GM18507 (cell line): ENCODE measurements around the gene UMAD1.
"Not testable (repeated sequence)": the region's sequence is repeated elsewhere in the genome, so short reads cannot be mapped to it uniquely, and the experiment has no call there.

Experiments used
- DNase-seq: peaks from one replicate; pipeline ENCODE4 v3.0.0; 2011; ENCODE audit warnings: low read depth; ENCODE audit not compliant: insufficient read length; ENCODE audit errors: extremely low spot score
- FAIRE-seq: peaks from 2 replicates; lab custom pipeline; 2011; peaks lifted over from hg19 to GRCh38; lab: Jason Lieb, UNC

Gene UMAD1

GRCh38 chr7:7785344-7785973 is 144.9 kb downstream of the UMAD1 start:
- no peak for FAIRE-seq
- DNase-seq: no peak

DNA sequence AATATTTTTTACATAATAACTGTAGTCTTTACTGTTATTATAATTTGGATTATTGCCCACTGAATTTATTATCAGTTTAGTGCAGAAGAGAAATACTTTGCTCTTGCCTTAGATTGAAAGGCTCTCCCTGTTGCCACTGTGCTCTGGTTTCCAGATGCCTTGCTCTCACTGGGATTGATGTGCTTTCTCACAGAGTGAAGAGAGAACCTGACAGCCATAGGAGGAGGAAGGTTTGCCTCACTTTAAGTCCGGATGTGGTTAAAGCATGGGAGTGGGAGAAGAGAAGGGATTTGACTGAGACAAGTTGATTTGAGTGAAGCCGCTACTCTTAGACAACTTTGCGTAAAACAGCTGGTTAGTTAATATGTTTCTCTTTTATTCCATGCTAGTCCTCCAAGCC is 146.0 kb downstream of the UMAD1 start:
- no peak for DNase-seq
- no peak for FAIRE-seq

DNA sequence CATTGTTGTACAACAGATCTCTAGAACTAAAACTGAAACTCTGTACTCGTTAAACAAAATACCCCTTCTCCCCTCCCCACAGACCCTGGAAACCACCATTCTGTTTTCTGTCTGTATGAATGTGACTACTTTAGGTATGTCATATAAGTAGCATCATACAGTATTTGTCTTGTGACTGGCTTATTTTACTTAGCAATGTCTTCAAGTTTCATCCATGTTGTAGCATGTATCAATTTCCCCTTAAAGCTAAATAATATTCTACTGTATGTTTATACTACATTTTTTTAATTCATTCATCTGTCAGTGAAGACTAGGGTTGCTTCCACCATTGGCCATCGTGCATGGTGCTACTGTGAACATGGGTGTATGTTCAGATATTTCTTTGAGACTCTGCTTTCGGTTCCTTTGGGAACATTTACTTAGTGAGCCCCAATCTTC is 149.0 kb downstream of the UMAD1 start:
- DNase-seq: no peak
- peak; percentile 84 for FAIRE-seq

DNA sequence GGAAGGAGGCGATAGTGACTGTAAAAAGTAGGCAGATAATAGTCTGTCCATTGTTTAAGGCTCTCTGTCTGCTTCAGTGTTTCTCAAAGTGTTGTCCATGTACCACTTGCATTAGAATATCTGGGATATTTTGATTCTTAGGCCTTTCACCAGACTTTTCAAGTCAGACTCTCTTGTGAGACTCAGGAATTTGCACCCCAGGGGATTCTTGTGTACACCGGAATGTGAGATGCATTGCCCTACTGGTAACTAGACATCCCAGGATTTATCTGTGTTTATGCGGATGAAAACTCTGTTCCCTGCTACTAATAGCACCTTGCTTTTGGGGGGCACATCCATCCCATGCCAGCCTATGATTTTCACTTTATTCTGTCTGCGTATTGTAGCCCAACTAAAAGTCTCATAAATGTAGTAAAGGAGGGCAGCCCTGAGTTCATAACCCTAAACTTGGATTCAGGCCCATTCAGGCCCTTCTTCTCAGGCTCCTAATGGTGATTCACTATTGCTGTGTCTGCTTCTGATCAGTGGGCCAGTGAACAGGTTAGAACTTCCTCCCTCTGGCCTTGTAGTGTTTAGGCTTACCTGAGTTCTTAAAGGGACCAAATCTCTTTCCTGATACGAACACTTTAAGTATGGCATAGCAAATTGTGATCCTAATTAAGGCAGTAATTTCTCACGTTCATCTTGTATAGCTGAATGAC is 149.6 kb downstream of the UMAD1 start:
- FAIRE-seq: peak; percentile 12
- DNase-seq: no peak

DNA sequence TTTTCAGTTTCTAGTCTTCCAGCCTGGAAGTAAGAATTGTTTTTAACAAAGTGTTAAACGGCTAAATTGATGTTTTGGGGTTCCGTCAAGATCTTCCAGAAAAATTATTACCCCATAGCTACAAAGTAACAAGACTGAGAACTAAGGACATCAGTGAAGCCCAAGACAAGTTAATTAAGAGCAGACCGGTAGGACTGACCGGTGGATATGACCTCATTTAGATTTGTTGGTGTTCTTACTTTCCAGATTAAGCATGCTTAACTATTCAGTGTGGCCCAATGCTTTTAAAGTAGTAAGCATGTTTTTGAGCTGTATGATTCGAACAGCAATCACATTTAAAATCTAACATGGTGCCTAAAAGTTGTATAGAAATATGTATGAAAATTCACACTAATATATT is 151.0 kb downstream of the UMAD1 start:
- FAIRE-seq: no peak
- DNase-seq: no peak

DNA sequence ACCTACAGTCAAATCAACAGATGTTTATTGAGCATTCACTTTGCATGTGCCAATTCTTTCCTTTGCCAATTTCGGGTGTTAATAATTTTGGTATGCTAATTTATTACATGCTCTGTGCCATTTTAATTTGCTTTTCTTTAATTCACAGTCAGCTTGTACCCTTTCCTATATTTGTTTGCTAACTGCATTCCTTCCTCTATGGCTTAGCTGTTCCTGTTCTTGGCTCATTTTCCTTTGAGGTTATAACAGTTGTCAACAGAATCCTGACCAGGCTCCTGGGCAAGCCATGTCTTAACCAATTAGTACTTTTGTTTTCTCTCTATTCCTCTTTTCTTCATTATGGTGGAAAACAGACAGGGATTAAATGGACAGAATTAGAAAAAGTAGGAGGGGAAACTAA is 151.5 kb downstream of the UMAD1 start:
- DNase-seq (no peak), FAIRE-seq (no peak)

DNA sequence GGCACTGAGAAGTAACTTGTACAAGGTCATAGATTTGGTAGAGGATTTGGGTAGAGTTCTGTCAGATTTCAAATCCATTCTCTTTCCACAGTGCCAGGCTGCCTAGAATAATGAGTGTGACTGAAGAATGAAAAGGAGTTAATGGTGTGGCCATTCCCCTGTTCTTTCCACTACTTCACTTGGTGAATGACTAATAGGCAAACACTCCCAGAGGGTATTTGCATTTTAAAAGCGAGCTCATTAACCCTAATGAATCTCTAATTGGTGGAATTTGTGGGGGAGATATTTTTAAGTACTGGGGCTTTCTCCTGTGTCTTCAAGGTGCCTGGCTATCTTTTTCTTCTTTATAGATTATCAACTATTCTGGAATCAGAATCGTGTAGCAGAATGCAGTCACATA is 152.7 kb downstream of the UMAD1 start:
- no peak for FAIRE-seq
- no peak for DNase-seq

- DNase-seq: no peak
- FAIRE-seq: no peak
Measured at GRCh38 chr7:7793921-7794320, 153.4 kb downstream of the UMAD1 start.

GRCh38 chr7:7795203-7795602 is 154.7 kb downstream of the UMAD1 start:
- no peak for FAIRE-seq

DNA sequence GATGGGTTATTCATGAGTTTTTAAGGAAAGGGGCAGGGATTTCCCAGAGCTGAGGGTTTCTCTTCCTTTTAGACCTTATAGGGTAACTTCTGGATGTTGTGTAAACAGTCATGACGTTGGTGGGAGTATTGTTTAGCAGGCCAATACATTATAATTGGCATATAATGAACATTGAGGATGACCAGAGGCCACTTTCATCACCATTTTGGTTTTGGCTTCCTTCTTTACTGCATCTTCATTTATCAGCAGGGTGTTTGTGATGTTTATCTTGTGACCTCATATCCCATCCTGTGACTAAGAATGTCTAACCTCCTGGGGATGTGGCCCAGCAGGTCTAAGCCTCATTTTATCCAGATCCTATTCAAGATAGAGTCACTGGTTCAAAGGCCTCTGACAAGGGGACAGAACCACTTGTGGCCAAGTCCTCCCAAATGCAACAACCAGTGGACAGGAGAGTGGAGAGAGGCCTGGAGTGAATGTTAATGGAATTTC is 155.1 kb downstream of the UMAD1 start:
- FAIRE-seq: no peak

More at GRCh38 chr7:7795203-7795602, 154.7 kb downstream of the UMAD1 start:
- DNase-seq: no peak

GRCh38 chr7:7798510-7798909 is 158.0 kb downstream of the UMAD1 start:
- peak; percentile 63 for FAIRE-seq
- no peak for DNase-seq

More for the DNA sequence above, 155.1 kb downstream of the UMAD1 start:
- DNase-seq: no peak

DNA sequence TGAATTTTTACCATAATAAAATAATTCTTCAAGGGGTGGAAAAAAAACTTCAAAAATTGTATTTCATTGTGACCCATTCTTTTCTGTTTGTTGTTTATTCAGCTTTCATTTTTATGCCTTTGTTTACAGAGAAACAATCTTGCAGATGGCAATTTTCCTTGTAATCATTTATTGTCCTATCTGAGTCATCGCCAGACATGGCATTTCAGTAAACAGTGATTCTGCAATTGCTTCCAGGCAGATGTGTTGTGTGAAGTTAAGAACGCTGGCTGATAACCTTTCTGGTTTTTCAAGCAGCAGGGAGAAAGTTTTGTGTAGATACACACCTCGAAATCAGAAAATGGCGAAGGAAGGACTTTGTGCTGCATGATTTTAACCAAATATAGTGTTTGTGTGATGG is 158.6 kb downstream of the UMAD1 start:
- DNase-seq (no peak), FAIRE-seq (no peak)

DNA sequence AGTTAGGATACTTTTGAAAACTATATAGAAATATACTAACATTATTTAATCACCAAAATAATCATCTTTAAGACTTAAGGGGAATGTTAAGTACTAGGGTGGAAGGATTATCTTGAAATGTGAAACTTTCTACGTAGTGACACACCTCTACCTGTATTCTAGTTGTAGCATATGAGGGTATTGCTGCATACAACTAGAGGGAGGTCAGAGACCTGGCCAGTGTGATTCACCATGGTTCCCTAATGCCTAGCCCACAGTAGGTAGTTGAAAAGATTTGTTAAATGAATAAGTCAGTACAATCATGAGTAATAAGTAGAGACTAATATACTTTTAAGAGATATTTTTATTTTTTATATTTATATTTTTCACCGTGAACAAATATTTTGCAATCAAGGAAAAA is 162.0 kb downstream of the UMAD1 start:
- DNase-seq: no peak
- no peak for FAIRE-seq

GRCh38 chr7:7803715-7804178 is 163.2 kb downstream of the UMAD1 start:
- FAIRE-seq: no peak
- no peak for DNase-seq

DNA sequence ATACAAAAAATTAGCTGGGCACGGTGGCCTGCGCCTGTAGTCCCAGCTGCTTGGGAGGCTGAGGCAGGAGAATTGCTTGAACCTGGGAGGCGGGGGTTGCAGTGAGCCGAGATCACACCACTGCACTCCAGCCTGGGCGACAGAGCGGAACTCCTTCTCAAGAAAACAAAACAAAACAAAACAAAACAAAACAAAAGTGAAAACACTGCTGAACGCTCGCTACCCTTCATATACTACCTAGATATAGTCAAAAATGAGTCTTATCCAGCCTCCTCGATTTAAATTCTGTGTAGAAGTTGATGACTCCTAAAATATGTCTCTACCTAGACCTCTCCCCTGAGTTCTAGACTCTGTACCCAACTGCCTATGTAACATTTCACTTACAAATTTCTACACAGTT is 164.3 kb downstream of the UMAD1 start:
- not testable (repeated sequence) for FAIRE-seq, DNase-seq

DNA sequence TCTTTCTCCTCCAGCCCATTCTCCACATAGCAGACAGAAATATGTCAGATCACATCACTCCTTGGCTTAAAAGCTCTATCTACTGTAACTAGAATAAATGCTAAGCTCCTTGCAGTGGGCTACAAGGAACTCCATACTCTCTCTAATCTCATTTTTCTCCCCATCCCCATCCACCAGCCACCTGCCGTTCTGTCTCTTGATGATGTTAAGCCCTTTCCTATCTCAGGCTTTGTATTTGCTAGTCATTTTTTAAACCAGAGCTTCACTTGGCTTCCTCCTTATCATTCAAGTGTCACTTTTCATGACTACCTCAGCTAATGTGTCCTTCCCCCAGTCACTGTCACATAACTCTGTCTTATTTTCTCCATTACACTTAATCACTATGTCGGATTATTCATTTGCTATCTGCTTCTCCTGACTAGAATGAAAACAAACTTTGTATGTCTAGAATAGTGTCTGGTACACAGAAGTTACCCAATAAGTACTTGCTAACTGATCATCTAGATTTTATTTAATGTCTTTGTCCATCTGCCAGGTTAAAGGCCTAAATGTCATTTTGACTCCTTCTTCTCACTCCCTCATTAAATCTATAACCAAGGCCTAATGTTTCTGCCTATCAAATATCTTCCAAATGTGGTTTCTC is 165.1 kb downstream of the UMAD1 start:
- FAIRE-seq (no peak), DNase-seq (no peak)

GRCh38 chr7:7808156-7808555 is 167.6 kb downstream of the UMAD1 start:
- FAIRE-seq (no peak), DNase-seq (no peak)

- no peak for DNase-seq
- no peak for FAIRE-seq
Measured at GRCh38 chr7:7808626-7809025, 168.1 kb downstream of the UMAD1 start.

DNA sequence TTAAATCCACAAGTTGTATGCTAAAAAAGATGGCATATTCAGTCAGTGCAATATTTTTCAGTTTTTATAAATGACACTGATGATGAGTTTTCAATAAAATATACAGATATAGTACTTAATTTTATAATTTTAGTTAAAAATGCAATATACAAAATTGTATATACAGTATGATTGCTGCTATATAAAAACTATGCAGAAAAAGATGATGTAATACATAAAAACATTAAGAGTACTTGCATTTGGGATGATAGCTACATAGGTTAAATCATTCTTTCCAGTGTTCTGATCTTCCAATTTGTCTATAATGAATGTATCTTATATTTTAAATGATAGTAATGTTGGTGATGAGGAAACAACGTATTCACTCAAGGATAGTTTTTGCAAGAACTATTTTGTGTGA is 169.8 kb downstream of the UMAD1 start:
- FAIRE-seq: no peak
- DNase-seq: no peak

GRCh38 chr7:7810826-7811225 is 170.3 kb downstream of the UMAD1 start:
- no peak for FAIRE-seq
- no peak for DNase-seq

- no peak for DNase-seq
- FAIRE-seq: no peak
Measured at GRCh38 chr7:7812112-7812511, 171.6 kb downstream of the UMAD1 start.
